CD14-positive monocyte (primary cell): ENCODE data around the gene SPO11. TPM values are rescaled to one million over a fixed set of nuclear protein-coding genes. Genes with fewer than 3 reads are reported as not detected.

Source experiments
- DNase-seq, 3 donors: peaks; one replicate each; pipeline ENCODE4 v3.0.0-alpha.2; 2011 to 2022
- H2AFZ ChIP-seq: 2 replicates; pipeline ENCODE4 v1.6.0; 2012; ENCODE audit warnings: mild to moderate bottlenecking, low read depth, low read length, inconsistent platforms; ENCODE audit not compliant: insufficient read depth, poor library complexity, severe bottlenecking
- H3K27ac ChIP-seq, 2 donors: 1 replicate in 1 of 2; 2 replicates in 1 of 2; pipeline ENCODE4 v1.5.1; 2012 to 2013; ENCODE audit warnings: low read length in 2 of 2, control low read depth in 1 of 2, inconsistent platforms in 1 of 2, low read depth in 1 of 2, mild to moderate bottlenecking in 1 of 2
- H3K27me3 ChIP-seq, 2 donors: one replicate each; pipeline versions ENCODE4 v1.6.0 to v1.6.1; 2011 to 2013; ENCODE audit warnings: low read length in 2 of 2; ENCODE audit not compliant: control insufficient read depth in 2 of 2, insufficient read depth in 2 of 2
- H3K36me3 ChIP-seq, 2 donors: replicated peaks in 1 of 2; 1 replicate in 1 of 2; 2 replicates in 1 of 2; pipeline versions ENCODE4 v1.5.1 to v1.6.1; 2012 to 2013; ENCODE audit warnings: low read length in 2 of 2, control low read depth in 1 of 2, inconsistent platforms in 1 of 2, mild to moderate bottlenecking in 1 of 2; ENCODE audit not compliant: insufficient read depth in 2 of 2, control insufficient read depth in 1 of 2
- H3K4me1 ChIP-seq, 2 donors: 1 replicate in 1 of 2; 2 replicates in 1 of 2; pipeline versions ENCODE4 v1.5.1 to v1.6.1; 2012 to 2013; ENCODE audit warnings: low read length in 2 of 2, control low read depth in 1 of 2, inconsistent platforms in 1 of 2, mild to moderate bottlenecking in 1 of 2, moderate library complexity in 1 of 2; ENCODE audit not compliant: insufficient read depth in 2 of 2, control insufficient read depth in 1 of 2
- H3K4me2 ChIP-seq: replicated peaks from 2 replicates; pipeline ENCODE3; 2012; ENCODE audit warnings: low read length, moderate library complexity, mild to moderate bottlenecking; ENCODE audit not compliant: poor library complexity, severe bottlenecking; ENCODE audit errors: extremely low read depth
- H3K4me3 ChIP-seq, 3 experiments: fragments of 200-600 bp in 1 of 3; sonication (generic) in 1 of 3; replicated peaks in 1 of 3; 1 replicate in 2 of 3; 2 replicates in 1 of 3; pipeline ENCODE4 v1.5.1; 2011 to 2013; ENCODE audit warnings: low read length in 3 of 3, mild to moderate bottlenecking in 3 of 3, control low read depth in 2 of 3, low read depth in 2 of 3, inconsistent platforms in 1 of 3, moderate library complexity in 1 of 3
- H3K79me2 ChIP-seq: 2 replicates; pipeline ENCODE4 v1.6.0; 2012; ENCODE audit warnings: mild to moderate bottlenecking, control low read depth, inconsistent platforms, low read length, moderate library complexity; ENCODE audit not compliant: insufficient read depth
- H3K9ac ChIP-seq: 2 replicates; pipeline ENCODE4 v1.6.0; 2017; ENCODE audit warnings: low read length, mild to moderate bottlenecking; ENCODE audit not compliant: insufficient read depth, poor library complexity, severe bottlenecking
- H3K9me3 ChIP-seq, 2 donors: replicated peaks in 1 of 2; 1 replicate in 1 of 2; 2 replicates in 1 of 2; pipeline versions ENCODE4 v1.5.1 to v1.6.1; 2012 to 2013; ENCODE audit warnings: low read length in 2 of 2, control low read depth in 1 of 2; ENCODE audit not compliant: control insufficient read depth in 1 of 2, insufficient read depth in 1 of 2
- H4K20me1 ChIP-seq: 2 replicates; pipeline ENCODE4 v1.6.0; 2012; ENCODE audit warnings: mild to moderate bottlenecking, low read length, control low read depth, moderate library complexity; ENCODE audit not compliant: insufficient read depth
- H3K27ac Mint-ChIP-seq, 7 donors: one replicate each; pipeline ENCODE4 v1.8.0; 2020; ENCODE audit warnings: mild to moderate bottlenecking in 7 of 7, mixed read lengths in 7 of 7, moderate library complexity in 6 of 7, inconsistent platforms in 2 of 7
- H3K27me3 Mint-ChIP-seq, 3 donors: one replicate each; pipeline ENCODE4 v1.8.0; 2021 to 2022; ENCODE audit warnings: low read depth in 3 of 3, mild to moderate bottlenecking in 3 of 3, mixed read lengths in 3 of 3, moderate library complexity in 3 of 3, inconsistent platforms in 1 of 3
- H3K36me3 Mint-ChIP-seq, 2 donors: one replicate each; pipeline ENCODE4 v1.8.0; 2020; ENCODE audit warnings: mixed read lengths in 2 of 2, inconsistent platforms in 1 of 2, mild to moderate bottlenecking in 1 of 2
- H3K4me1 Mint-ChIP-seq: one replicate; pipeline ENCODE4 v1.8.0; 2020; ENCODE audit warnings: mild to moderate bottlenecking, mixed read lengths
- H3K4me3 Mint-ChIP-seq, 2 donors: one replicate each; pipeline ENCODE4 v1.8.0; 2020; ENCODE audit warnings: mild to moderate bottlenecking in 2 of 2, mixed read lengths in 2 of 2, moderate library complexity in 1 of 2
- H3K9me3 Mint-ChIP-seq, 7 donors: one replicate each; pipeline ENCODE4 v1.8.0; 2020 to 2022; ENCODE audit warnings: mixed read lengths in 7 of 7, mild to moderate bottlenecking in 6 of 7, moderate library complexity in 6 of 7, inconsistent platforms in 2 of 7
- WGBS: methylation state at CpG from one replicate; pipeline ENCODE4 v1.1.5; 2013; ENCODE audit warnings: missing lambda C conversion rate; ENCODE audit not compliant: insufficient coverage; 5-methylcytosine and 5-hydroxymethylcytosine counted together
- intact Hi-C, 2 donors: fragments of 100-400 bp; cut with micrococcal nuclease; formaldehyde crosslinking; loops; one replicate each; pipeline versions ENCODE4 v1.15.0 to v1.15.1; 2023
- polyA plus RNA-seq, 3 donors: library from polyadenylated mRNA; depleted of rRNA in 1 of 3; unstranded in 2 of 3; stranded (reverse) in 1 of 3; fragments of 300-500 nt in 2 of 3; fragments of >200 nt in 1 of 3; fragmentation: Illumina TruSeq in 2 of 3; gene quantifications; 1 replicate in 2 of 3; 2 replicates in 1 of 3; pipeline ENCODE4 v1.2.3, GENCODE V29; 2012 to 2021
- TF ChIP-seq, protein P1 (sequence below): fragments of 200-600 bp; IDR thresholded peaks from one replicate; pipeline ENCODE4 v1.8.0; 2022; ENCODE audit warnings: antibody characterized with exemption, mild to moderate bottlenecking

The SPO11 gene
- polyA plus RNA-seq, 3 donors = not detected

DNA sequence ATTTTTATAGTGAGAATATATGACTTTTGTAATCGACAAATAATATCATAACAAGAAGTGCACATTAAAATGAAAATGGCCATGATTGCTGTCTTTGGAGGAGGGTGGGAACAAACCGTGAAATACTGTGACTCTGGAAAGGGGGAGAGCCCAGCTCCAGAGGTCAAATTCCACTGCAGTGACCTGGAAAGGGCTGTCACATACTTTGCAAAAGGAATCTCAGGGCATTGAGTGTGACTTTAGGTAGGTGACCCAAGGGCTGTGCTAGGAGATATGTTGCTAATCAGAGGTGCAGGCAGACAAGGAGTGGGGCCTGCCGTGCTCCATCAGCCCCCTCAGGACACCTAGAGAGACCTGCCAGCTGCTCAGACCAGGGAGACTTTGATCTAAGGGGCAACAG is 35.1 kb upstream of the SPO11 start:
- H3K27me3 Mint-ChIP-seq = peaks cover 7 to 23% (median 18%) of the 10 kb centered on the region in 3 donors
- no peaks in the 10 kb centered on the region for H4K20me1 ChIP-seq
- H3K4me1 Mint-ChIP-seq = no peaks in the 10 kb centered on the region
- no peak overlapping the region for H3K27ac ChIP-seq
- 73% methylated on average over 2 of the region's 3 CpGs for WGBS
- H3K4me3 ChIP-seq = no peak overlapping the region
- H3K36me3 ChIP-seq = no peaks in the 10 kb centered on the region
- H3K9ac ChIP-seq = no peak overlapping the region
- H3K36me3 Mint-ChIP-seq = no peaks in the 10 kb centered on the region
- no peaks in the 10 kb centered on the region for H3K9me3 ChIP-seq
- H3K27me3 ChIP-seq = peaks cover 0 to 6% of the 10 kb centered on the region in 2 donors
- intact Hi-C loops = no loop called here
- peaks cover 0 to 3% (median 0%) of the 10 kb centered on the region in 7 donors for H3K9me3 Mint-ChIP-seq
- H3K4me1 ChIP-seq = no peaks in the 10 kb centered on the region
- H3K79me2 ChIP-seq = no peaks in the 10 kb centered on the region
- H3K4me2 ChIP-seq = no peak overlapping the region
- no peak overlapping the region for H3K4me3 Mint-ChIP-seq
- no peak overlapping the region for H3K27ac Mint-ChIP-seq
- DNase-seq = no peak
- H2AFZ ChIP-seq = no peak overlapping the region
- TF ChIP-seq, protein P1, sequence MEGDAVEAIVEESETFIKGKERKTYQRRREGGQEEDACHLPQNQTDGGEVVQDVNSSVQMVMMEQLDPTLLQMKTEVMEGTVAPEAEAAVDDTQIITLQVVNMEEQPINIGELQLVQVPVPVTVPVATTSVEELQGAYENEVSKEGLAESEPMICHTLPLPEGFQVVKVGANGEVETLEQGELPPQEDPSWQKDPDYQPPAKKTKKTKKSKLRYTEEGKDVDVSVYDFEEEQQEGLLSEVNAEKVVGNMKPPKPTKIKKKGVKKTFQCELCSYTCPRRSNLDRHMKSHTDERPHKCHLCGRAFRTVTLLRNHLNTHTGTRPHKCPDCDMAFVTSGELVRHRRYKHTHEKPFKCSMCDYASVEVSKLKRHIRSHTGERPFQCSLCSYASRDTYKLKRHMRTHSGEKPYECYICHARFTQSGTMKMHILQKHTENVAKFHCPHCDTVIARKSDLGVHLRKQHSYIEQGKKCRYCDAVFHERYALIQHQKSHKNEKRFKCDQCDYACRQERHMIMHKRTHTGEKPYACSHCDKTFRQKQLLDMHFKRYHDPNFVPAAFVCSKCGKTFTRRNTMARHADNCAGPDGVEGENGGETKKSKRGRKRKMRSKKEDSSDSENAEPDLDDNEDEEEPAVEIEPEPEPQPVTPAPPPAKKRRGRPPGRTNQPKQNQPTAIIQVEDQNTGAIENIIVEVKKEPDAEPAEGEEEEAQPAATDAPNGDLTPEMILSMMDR = no peak

DNA sequence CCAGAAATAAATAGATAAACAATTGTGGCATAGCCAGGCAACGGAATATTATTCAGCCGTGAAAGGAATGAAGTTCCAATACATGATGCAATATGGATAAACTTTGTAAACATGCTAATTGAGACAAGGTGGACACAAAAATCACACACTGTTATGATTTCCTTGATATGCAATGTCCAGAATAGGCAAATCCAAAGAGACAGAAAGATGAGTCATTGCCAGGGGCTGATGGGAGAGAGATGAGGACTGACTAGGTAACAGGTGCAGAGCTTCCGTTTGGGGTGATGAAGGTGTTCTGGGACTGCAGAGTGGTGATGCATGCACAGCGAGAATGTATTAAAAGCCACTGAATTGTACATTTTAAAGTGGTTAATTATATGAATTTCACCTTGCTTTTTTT is 31.1 kb upstream of the SPO11 start:
- no peaks in the 10 kb centered on the region for H3K79me2 ChIP-seq
- H3K4me3 ChIP-seq = no peak overlapping the region
- H3K27ac Mint-ChIP-seq = no peak overlapping the region
- H3K9me3 Mint-ChIP-seq = peaks cover 0 to 5% (median 1%) of the 10 kb centered on the region in 7 donors
- no peaks in the 10 kb centered on the region for H3K4me1 ChIP-seq
- no CpG with 5 or more reads among the region's 4 CpGs for WGBS
- intact Hi-C loops = no loop called here
- H3K27me3 Mint-ChIP-seq = peaks cover 3 to 17% (median 12%) of the 10 kb centered on the region in 3 donors
- peaks cover 0 to 2% of the 10 kb centered on the region in 2 donors for H3K27me3 ChIP-seq
- no peaks in the 10 kb centered on the region for H3K9me3 ChIP-seq
- no peak overlapping the region for H3K4me2 ChIP-seq
- H3K36me3 Mint-ChIP-seq = no peaks in the 10 kb centered on the region
- H3K4me1 Mint-ChIP-seq = no peaks in the 10 kb centered on the region
- no peaks in the 10 kb centered on the region for H4K20me1 ChIP-seq
- no peak overlapping the region for H3K9ac ChIP-seq
- DNase-seq = no peak
- H3K36me3 ChIP-seq = no peaks in the 10 kb centered on the region
- H2AFZ ChIP-seq = no peak overlapping the region
- TF ChIP-seq, protein P1 = no peak
- H3K27ac ChIP-seq = no peak overlapping the region
- no peak overlapping the region for H3K4me3 Mint-ChIP-seq
